Tibial artery (tissue), 4 donors: ENCODE measurements around the gene HTT.
A peak's percentile ranks its signal among the peaks of the same experiment; 100 is the strongest.

ENCODE experiments used
- DNase-seq, 2 donors: peaks; one replicate each; pipeline ENCODE4 v3.0.0-alpha.2; 2019
- H3K27ac ChIP-seq, 2 donors: fragments of 200-600 bp; sonication (generic) in 1 of 2; 1 replicate in 1 of 2; 2 replicates in 1 of 2; pipeline ENCODE4 v1.5.1; 2018 to 2019; ENCODE audit warnings: mild to moderate bottlenecking in 1 of 2
- H3K27me3 ChIP-seq, 2 donors: fragments of 200-600 bp; sonication (generic) in 1 of 2; one replicate each; pipeline versions ENCODE4 v1.5.1 to v1.6.0; 2016 to 2019
- H3K36me3 ChIP-seq, 3 donors: fragments of 200-600 bp; sonication (generic) in 2 of 3; one replicate each; pipeline ENCODE4 v1.5.1; 2016 to 2019; ENCODE audit warnings: mild to moderate bottlenecking in 2 of 3
- H3K4me1 ChIP-seq, 4 donors: fragments of 200-600 bp; sonication (generic) in 2 of 4; 1 replicate in 3 of 4; 2 replicates in 1 of 4; pipeline ENCODE4 v1.5.1; 2016 to 2019
- H3K4me3 ChIP-seq, 2 donors: fragments of 200-600 bp; sonication (generic) in 1 of 2; 1 replicate in 1 of 2; 2 replicates in 1 of 2; pipeline ENCODE4 v1.5.1; 2018 to 2019; ENCODE audit warnings: mild to moderate bottlenecking in 2 of 2
- H3K9me3 ChIP-seq, 3 donors: fragments of 200-600 bp; sonication (generic) in 1 of 3; one replicate each; pipeline ENCODE4 v1.5.1; 2016 to 2019
- intact Hi-C: fragments of 100-400 bp; cut with DNase I; formaldehyde crosslinking; loops from one replicate; pipeline ENCODE4 v1.15.0; 2023; ENCODE audit warnings: low total_unique reads
- TF ChIP-seq, protein P1 (sequence below), 2 experiments: fragments of 200-600 bp in 1 of 2; fragments of 450-650 bp in 1 of 2; IDR thresholded peaks; one replicate each; pipeline ENCODE4 v1.5.1; 2017 to 2019; ENCODE audit warnings: antibody characterized with exemption in 2 of 2, mild to moderate bottlenecking in 1 of 2, moderate library complexity in 1 of 2

Gene HTT

GRCh38 chr4:3215733-3216132, 141.3 kb downstream of the HTT start:
- H3K9me3 ChIP-seq: no peaks in the 10 kb centered on the region
- intact Hi-C loops: no loop called here
- TF ChIP-seq, protein P1, sequence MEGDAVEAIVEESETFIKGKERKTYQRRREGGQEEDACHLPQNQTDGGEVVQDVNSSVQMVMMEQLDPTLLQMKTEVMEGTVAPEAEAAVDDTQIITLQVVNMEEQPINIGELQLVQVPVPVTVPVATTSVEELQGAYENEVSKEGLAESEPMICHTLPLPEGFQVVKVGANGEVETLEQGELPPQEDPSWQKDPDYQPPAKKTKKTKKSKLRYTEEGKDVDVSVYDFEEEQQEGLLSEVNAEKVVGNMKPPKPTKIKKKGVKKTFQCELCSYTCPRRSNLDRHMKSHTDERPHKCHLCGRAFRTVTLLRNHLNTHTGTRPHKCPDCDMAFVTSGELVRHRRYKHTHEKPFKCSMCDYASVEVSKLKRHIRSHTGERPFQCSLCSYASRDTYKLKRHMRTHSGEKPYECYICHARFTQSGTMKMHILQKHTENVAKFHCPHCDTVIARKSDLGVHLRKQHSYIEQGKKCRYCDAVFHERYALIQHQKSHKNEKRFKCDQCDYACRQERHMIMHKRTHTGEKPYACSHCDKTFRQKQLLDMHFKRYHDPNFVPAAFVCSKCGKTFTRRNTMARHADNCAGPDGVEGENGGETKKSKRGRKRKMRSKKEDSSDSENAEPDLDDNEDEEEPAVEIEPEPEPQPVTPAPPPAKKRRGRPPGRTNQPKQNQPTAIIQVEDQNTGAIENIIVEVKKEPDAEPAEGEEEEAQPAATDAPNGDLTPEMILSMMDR (IDR thresholded peaks at IDR 0.05): no peak
- peak in 1 of 2 donors; percentile 12 for DNase-seq
- no peak overlapping the region for H3K4me3 ChIP-seq
- no peaks in the 10 kb centered on the region for H3K27me3 ChIP-seq
- no peak overlapping the region for H3K27ac ChIP-seq
- H3K36me3 ChIP-seq: peaks cover 86 to 96% (median 86%) of the 10 kb centered on the region in 3 donors
- H3K4me1 ChIP-seq: no peaks in the 10 kb centered on the region

DNA sequence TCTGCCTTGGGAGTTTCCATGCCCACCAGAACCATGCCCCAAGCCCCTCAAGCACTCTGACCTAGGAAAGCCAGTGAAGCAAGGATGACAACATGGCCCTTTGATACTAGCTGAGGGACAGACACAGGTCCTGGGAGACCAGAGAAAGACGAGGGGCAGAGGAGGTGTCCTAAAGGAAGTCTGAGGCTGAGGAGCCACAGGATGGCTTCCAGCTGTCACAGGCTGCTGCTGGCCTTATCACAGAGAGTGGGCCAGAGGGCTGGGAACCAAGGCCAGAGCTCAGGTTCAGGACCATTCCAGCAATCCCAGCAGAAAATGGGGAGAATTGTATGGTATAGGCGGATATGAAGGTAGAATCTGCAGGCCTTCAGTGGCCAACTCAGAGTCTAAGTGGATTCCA, 142.8 kb downstream of the HTT start:
- TF ChIP-seq, protein P1 (IDR thresholded peaks at IDR 0.05): no peak
- no peaks in the 10 kb centered on the region for H3K4me1 ChIP-seq

GRCh38 chr4:3217771-3218170, 143.3 kb downstream of the HTT start:
- H3K27me3 ChIP-seq: no peaks in the 10 kb centered on the region
- no peaks in the 10 kb centered on the region for H3K9me3 ChIP-seq
- no peak overlapping the region for H3K27ac ChIP-seq
- TF ChIP-seq, protein P1 (IDR thresholded peaks at IDR 0.05): no peak
- H3K36me3 ChIP-seq: peaks cover 90 to 96% (median 93%) of the 10 kb centered on the region in 3 donors
- DNase-seq: peak in 1 of 2 donors; percentile 35
- intact Hi-C loops: no loop called here
- no peak overlapping the region for H3K4me3 ChIP-seq
- H3K4me1 ChIP-seq: no peaks in the 10 kb centered on the region

More for the DNA sequence above, 142.8 kb downstream of the HTT start:
- intact Hi-C loops: no loop called here
- Histone ChIP-seq H3K4me3 (no peak overlapping the region), H3K9me3 (no peaks in the 10 kb centered on the region), H3K27ac (no peak overlapping the region), H3K36me3 (peaks cover 90 to 96% (median 93%) of the 10 kb centered on the region in 3 donors), H3K27me3 (no peaks in the 10 kb centered on the region)
- peak in 1 of 2 donors; percentile 17 for DNase-seq

- H3K27me3 ChIP-seq: no peaks in the 10 kb centered on the region
- H3K9me3 ChIP-seq: no peaks in the 10 kb centered on the region
- DNase-seq: peak in 1 of 2 donors; percentile 37
- H3K4me3 ChIP-seq: no peak overlapping the region
- TF ChIP-seq, protein P1 (IDR thresholded peaks at IDR 0.05): no peak
- H3K27ac ChIP-seq: no peak overlapping the region
- intact Hi-C loops: no loop called here
- peaks cover 90 to 96% (median 93%) of the 10 kb centered on the region in 3 donors for H3K36me3 ChIP-seq
- H3K4me1 ChIP-seq: no peaks in the 10 kb centered on the region
Measured at GRCh38 chr4:3218824-3219760, 144.6 kb downstream of the HTT start.

DNA sequence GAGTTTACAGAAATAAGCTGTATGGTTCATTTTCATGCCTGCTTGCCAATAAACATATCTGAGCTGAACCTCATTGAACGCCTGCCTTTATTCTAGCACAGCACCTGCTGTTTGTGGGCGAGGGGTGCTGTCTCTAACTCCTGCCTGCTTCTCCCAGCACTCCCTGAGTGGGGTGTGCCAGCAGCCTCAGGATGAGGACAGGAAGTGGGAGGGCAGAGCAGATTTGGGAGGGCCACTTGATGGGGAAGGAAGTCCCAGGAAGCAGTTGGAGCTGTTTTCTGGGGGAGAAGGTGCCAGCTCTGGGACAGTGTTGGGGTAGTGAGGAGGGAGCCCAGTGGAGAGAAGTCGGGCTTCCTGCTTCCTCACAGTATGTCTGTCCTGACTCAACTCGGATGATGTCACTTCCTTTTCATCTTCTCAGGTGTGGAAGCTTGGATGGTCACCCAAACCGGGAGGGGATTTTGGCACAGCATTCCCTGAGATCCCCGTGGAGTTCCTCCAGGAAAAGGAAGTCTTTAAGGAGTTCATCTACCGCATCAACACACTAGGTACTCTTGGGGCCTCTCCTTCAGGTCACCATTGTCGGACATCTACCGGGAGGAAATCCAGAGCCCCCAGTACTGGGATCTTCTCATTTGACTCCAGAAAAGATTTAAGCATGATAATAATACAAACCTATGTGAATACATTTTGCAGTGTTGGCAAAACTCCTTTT, 145.4 kb downstream of the HTT start:
- peak in 1 of 2 donors; percentile 21 for DNase-seq
- Histone ChIP-seq H3K4me1 (no peaks in the 10 kb centered on the region), H3K27me3 (no peaks in the 10 kb centered on the region), H3K9me3 (no peaks in the 10 kb centered on the region), H3K36me3 (peaks cover 91 to 97% (median 95%) of the 10 kb centered on the region in 3 donors), H3K27ac (no peak overlapping the region), H3K4me3 (no peak overlapping the region)
- intact Hi-C loops: no loop called here
- TF ChIP-seq, protein P1 (IDR thresholded peaks at IDR 0.05): no peak
